HepG2 (cell line): ENCODE measurements around the gene PDP2. TPM values are rescaled to one million over a fixed set of nuclear protein-coding genes. Genes with fewer than 3 reads are reported as not detected.
"Not testable (repeated sequence)": the region's sequence is repeated elsewhere in the genome, so short reads cannot be mapped to it uniquely, and the experiment has no call there.

ENCODE experiments used
- ATAC-seq: fragments of 200-7000 bp; cut with Tn5 transposase; 3 replicates; pipeline ENCODE4 v1.9.1; 2020; ENCODE audit warnings: mild to moderate bottlenecking, moderate library complexity
- BruUV-seq: library from RNA; stranded (reverse); fragments of 400-500 nt; replicated peaks from 2 replicates; lab custom pipeline; 2021; lab: Mats Ljungman, UMichigan
- CTCF ChIA-PET: fragments of 300-600 bp; formaldehyde crosslinking; extraction: SDS; loops from one replicate; lab custom pipeline; 2021; ENCODE audit warnings: low total read pairs, inconsistent platforms, low intra/inter-chr PET ratio; lab: Yijun Ruan, JAX
- POLR2A ChIA-PET: fragments of 350-600 bp; sonication (Branson Sonifier 250); formaldehyde crosslinking; loops from one replicate; lab custom pipeline; 2020; ENCODE audit warnings: antibody characterized with exemption, inconsistent platforms; lab: Yijun Ruan, JAX
- DNase-seq: peaks from one replicate; pipeline ENCODE4 v3.0.0-alpha.2; 2015; ENCODE audit warnings: low spot score
- FAIRE-seq: peaks from 3 replicates; lab custom pipeline; 2011; peaks lifted over from hg19 to GRCh38; lab: Jason Lieb, UNC
- H2AFZ ChIP-seq: one replicate; pipeline ENCODE4 v1.6.1; 2011; ENCODE audit warnings: low read length, inconsistent platforms
- H3K27ac ChIP-seq: fragments of 300-600 bp; 3 replicates; pipeline ENCODE4 v1.8.0; 2011; ENCODE audit warnings: mixed run types, mild to moderate bottlenecking, mixed read lengths, low read length, inconsistent platforms; ENCODE audit not compliant: insufficient read depth; ENCODE audit errors: extremely low read length
- H3K27me3 ChIP-seq, 2 experiments: fragments of 200-600 bp in 1 of 2; 2 replicates in 1 of 2; 3 replicates in 1 of 2; pipeline versions ENCODE4 v1.6.0 to v1.8.0; 2011; ENCODE audit warnings: low read length in 2 of 2, mild to moderate bottlenecking in 2 of 2, moderate library complexity in 2 of 2, inconsistent platforms in 1 of 2; ENCODE audit not compliant: insufficient read depth in 2 of 2, control insufficient read depth in 1 of 2
- H3K36me3 ChIP-seq, 2 experiments: fragments of 200-600 bp in 1 of 2; replicated peaks in 1 of 2; 2 replicates in 1 of 2; 3 replicates in 1 of 2; pipeline versions ENCODE4 v1.5.1 to v1.8.0; 2011; ENCODE audit warnings: low read length in 2 of 2, inconsistent platforms in 1 of 2; ENCODE audit not compliant: insufficient read depth in 2 of 2, control insufficient read depth in 1 of 2
- H3K4me1 ChIP-seq: 2 replicates; pipeline ENCODE4 v1.5.1; 2012; ENCODE audit warnings: low read length, inconsistent platforms; ENCODE audit not compliant: insufficient read depth
- H3K4me2 ChIP-seq: 2 replicates; pipeline ENCODE4 v1.6.0; 2011; ENCODE audit warnings: low read depth, low read length, inconsistent platforms
- H3K4me3 ChIP-seq, 3 experiments: fragments of 200-600 bp in 1 of 3; sonication (generic), shearing (Covaris generic) in 1 of 3; replicated peaks in 1 of 3; 2 replicates each; pipeline ENCODE4 v1.5.1; 2011 to 2016; ENCODE audit warnings: low read length in 3 of 3, inconsistent platforms in 2 of 3, low read depth in 2 of 3, mild to moderate bottlenecking in 2 of 3, control low read depth in 1 of 3, mixed read lengths in 1 of 3; ENCODE audit not compliant: insufficient read depth in 1 of 3
- H3K79me2 ChIP-seq: one replicate; pipeline ENCODE4 v1.6.1; 2011; ENCODE audit warnings: low read length, inconsistent platforms; ENCODE audit not compliant: insufficient read depth
- H3K9ac ChIP-seq: 2 replicates; pipeline ENCODE4 v1.6.0; 2011; ENCODE audit warnings: mild to moderate bottlenecking, low read depth, low read length, inconsistent platforms; ENCODE audit not compliant: insufficient read depth
- H3K9me3 ChIP-seq: 2 replicates; pipeline ENCODE4 v1.5.1; 2012; ENCODE audit warnings: mild to moderate bottlenecking, low read length
- H4K20me1 ChIP-seq: 2 replicates; pipeline ENCODE4 v1.6.0; 2011; ENCODE audit warnings: inconsistent platforms, mild to moderate bottlenecking, low read length, moderate library complexity; ENCODE audit not compliant: insufficient read depth
- EHMT2 ChIP-seq: fragments of 200-600 bp; sonication (generic); IDR thresholded peaks from 2 replicates; pipeline ENCODE4 v1.7.0; 2017; ENCODE audit warnings: antibody characterized with exemption, low read depth, low read length, borderline replicate concordance
- ZFP1 ChIP-seq: IDR thresholded peaks from 2 replicates; pipeline ENCODE4 v1.6.1; 2016
- ZNF12 ChIP-seq: sonication (generic); formaldehyde crosslinking; IDR thresholded peaks from 2 replicates; pipeline ENCODE4 v1.5.0; 2020; ENCODE audit warnings: missing genetic modification reagents
- ZNF121 ChIP-seq: sonication (generic); formaldehyde crosslinking; IDR thresholded peaks from 2 replicates; pipeline ENCODE4 v1.5.0; 2020; ENCODE audit warnings: mild to moderate bottlenecking, missing genetic modification reagents
- ZNF629 ChIP-seq: sonication (generic); formaldehyde crosslinking; conservative IDR thresholded peaks from 2 replicates; pipeline ENCODE4 v1.5.0; 2020; ENCODE audit warnings: missing genetic modification reagents
- ZNF883 ChIP-seq: sonication (generic); formaldehyde crosslinking; IDR thresholded peaks from 2 replicates; pipeline ENCODE4 v1.5.1; 2020; ENCODE audit warnings: mild to moderate bottlenecking, missing genetic modification reagents; ENCODE audit errors: not compliant biosample characterization
- WGBS: methylation state at CpG from one replicate; pipeline ENCODE4 v1.1.6; 2017; ENCODE audit warnings: low lambda C conversion rate; 5-methylcytosine and 5-hydroxymethylcytosine counted together
- in situ Hi-C: cut with HindIII; loops from 2 replicates; pipeline ENCODE4 v1.10.0; 2017; ENCODE audit warnings: low pct_unique_long_range_greater_than_20kb; ENCODE audit not compliant: extremely low pct_ligation_motif_present
- intact Hi-C: fragments of 100-400 bp; cut with micrococcal nuclease; formaldehyde crosslinking; loops from one replicate; pipeline ENCODE4 v1.10.0; 2022; ENCODE audit not compliant: unreplicated experiment
- polyA plus RNA-seq, 8 experiments: library from polyadenylated mRNA; depleted of rRNA in 3 of 8; stranded (reverse) in 7 of 8; unstranded in 1 of 8; fragments of >200 nt; fragmentation: Illumina TruSeq in 4 of 8; extraction: Trizol in 4 of 8; gene quantifications; 2 replicates each; pipeline versions ENCODE4 v1.2.1 to v1.2.3, GENCODE V29; 2011 to 2016; ENCODE audit warnings: low read depth in 4 of 8, missing spikeins in 1 of 8, mixed read lengths in 1 of 8; ENCODE audit not compliant: insufficient read depth in 1 of 8
- total RNA-seq, 5 experiments: library from RNA; depleted of rRNA; stranded (reverse); fragments of >200 nt; fragmentation: Illumina TruSeq; extraction: Trizol; gene quantifications; 2 replicates each; pipeline ENCODE4 v1.2.3, GENCODE V29; 2016; ENCODE audit warnings: low read depth in 1 of 5
- TF ChIP-seq, protein P1 (sequence below): sonication (generic); formaldehyde crosslinking; IDR thresholded peaks from 2 replicates; pipeline ENCODE4 v1.8.0; 2022; ENCODE audit warnings: mild to moderate bottlenecking, missing genetic modification reagents
- TF ChIP-seq, protein P2 (sequence below): sonication (generic); formaldehyde crosslinking; IDR thresholded peaks from 2 replicates; pipeline ENCODE4 v1.5.0; 2020; ENCODE audit warnings: mild to moderate bottlenecking, missing genetic modification reagents

The PDP2 gene
- total and polyA plus RNA-seq, 2 of the 13 experiments (the other 11 are each of a cell fraction or from before 2014, with no cell fraction given), result 12.8 to 15.8 TPM

DNA sequence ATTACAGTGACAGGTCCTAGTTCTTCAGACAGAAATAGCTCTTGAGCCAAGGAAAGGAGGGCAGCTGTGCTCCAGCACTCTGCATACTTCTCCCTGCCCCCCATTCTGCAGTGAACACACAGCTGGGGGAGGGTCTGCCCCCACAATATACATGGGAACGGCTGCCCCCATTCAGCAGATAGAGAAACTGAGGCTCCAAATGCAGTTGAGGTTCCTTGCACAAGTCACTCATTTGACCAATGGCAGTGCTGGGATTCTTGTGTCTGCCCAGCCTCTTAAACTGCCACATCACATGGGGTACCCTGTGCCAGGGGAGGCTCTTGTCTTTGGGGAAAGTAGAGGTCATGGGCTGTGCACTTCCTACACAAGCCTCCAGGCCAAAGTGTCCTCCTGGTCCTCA lies 10.9 kb upstream of the PDP2 start:
- TF ChIP-seq ZFP1 (CRISPR knock-in tag), result no peak
- TF ChIP-seq EHMT2, result no peak
- no peak for TF ChIP-seq ZNF883 (CRISPR knock-in tag)
- TF ChIP-seq ZNF12 (CRISPR knock-in tag), result no peak
- TF ChIP-seq, protein P1, sequence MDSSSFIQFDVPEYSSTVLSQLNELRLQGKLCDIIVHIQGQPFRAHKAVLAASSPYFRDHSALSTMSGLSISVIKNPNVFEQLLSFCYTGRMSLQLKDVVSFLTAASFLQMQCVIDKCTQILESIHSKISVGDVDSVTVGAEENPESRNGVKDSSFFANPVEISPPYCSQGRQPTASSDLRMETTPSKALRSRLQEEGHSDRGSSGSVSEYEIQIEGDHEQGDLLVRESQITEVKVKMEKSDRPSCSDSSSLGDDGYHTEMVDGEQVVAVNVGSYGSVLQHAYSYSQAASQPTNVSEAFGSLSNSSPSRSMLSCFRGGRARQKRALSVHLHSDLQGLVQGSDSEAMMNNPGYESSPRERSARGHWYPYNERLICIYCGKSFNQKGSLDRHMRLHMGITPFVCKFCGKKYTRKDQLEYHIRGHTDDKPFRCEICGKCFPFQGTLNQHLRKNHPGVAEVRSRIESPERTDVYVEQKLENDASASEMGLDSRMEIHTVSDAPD (CRISPR knock-in tag), result no peak
- peak; percentile 78 for TF ChIP-seq ZNF629 (CRISPR knock-in tag)
- no peaks in the 10 kb centered on the region for H3K9me3 ChIP-seq
- in situ Hi-C loops, result loop anchor here (5.0 to 25.0 kb wide), 2 partner anchors 262 to 457 kb away; no protein-coding TSS in a partner anchor
- no peak overlapping the region for H3K4me2 ChIP-seq
- H3K4me1 ChIP-seq, result peaks cover 17% of the 10 kb centered on the region
- DNase-seq (no peak), FAIRE-seq (no peak), ATAC-seq (no peak)
- no peaks in the 10 kb centered on the region for H3K79me2 ChIP-seq
- WGBS, result 17% methylated on average over 1 of the region's 1 CpG
- H3K27ac ChIP-seq, result no peak overlapping the region
- intact Hi-C loops, result loop anchor here (2.0 kb wide), 1 partner anchor 39 kb away; the partner anchor contains the start of gene NAE1
- ChIA-PET POLR2A (no interaction called here), CTCF (no interaction called here)
- peaks cover 0 to 8% of the 10 kb centered on the region in 2 experiments; a peak in 2 of 5 replicates for H3K27me3 ChIP-seq
- no peak overlapping the region for H2AFZ ChIP-seq
- no peaks in the 10 kb centered on the region for H3K36me3 ChIP-seq
- no peak overlapping the region for H3K9ac ChIP-seq
- no TSS peak for BruUV-seq
- no peak overlapping the region for H3K4me3 ChIP-seq
- H4K20me1 ChIP-seq, result no peaks in the 10 kb centered on the region

DNA sequence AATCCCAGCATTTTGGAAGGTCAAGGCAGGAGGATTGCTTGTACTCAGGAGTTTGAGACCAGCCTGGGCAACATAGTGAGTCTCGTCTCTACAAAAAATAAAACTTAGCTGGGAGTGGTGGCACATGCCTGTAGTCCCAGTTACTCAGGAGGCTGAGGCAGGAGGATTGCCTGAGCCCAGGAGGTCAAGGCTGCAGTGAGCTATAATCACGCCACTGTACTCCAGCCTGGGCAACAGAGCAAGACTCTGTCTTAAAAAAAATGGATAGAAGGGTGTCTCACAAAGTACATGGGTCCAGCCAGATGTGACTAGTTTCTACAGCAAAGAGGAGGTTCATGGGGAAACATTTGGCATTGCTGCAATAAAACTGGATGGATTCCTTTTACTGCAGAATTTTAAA lies 9.0 kb upstream of the PDP2 start:
- H4K20me1 ChIP-seq, POLR2A ChIA-PET, FAIRE-seq, H3K9me3 ChIP-seq, H3K4me3 ChIP-seq, H3K79me2 ChIP-seq, H3K4me2 ChIP-seq, DNase-seq, ATAC-seq, H3K27me3 ChIP-seq, H2AFZ ChIP-seq, H3K36me3 ChIP-seq, H3K27ac ChIP-seq, CTCF ChIA-PET, H3K9ac ChIP-seq, BruUV-seq: not testable (repeated sequence)
- H3K4me1 ChIP-seq, result peaks cover 30% of the 10 kb centered on the region
- WGBS, result 29% methylated on average over 2 of the region's 2 CpGs
- intact Hi-C loops, result loop anchor here (5.0 kb wide), 1 partner anchor 209 kb away; no protein-coding TSS in a partner anchor
- in situ Hi-C loops, result loop anchor here (25.0 kb wide), 1 partner anchor 459 kb away; no protein-coding TSS in a partner anchor
- TF ChIP-seq ZNF121 (CRISPR knock-in tag), result peak; percentile 82
- TF ChIP-seq, protein P2, sequence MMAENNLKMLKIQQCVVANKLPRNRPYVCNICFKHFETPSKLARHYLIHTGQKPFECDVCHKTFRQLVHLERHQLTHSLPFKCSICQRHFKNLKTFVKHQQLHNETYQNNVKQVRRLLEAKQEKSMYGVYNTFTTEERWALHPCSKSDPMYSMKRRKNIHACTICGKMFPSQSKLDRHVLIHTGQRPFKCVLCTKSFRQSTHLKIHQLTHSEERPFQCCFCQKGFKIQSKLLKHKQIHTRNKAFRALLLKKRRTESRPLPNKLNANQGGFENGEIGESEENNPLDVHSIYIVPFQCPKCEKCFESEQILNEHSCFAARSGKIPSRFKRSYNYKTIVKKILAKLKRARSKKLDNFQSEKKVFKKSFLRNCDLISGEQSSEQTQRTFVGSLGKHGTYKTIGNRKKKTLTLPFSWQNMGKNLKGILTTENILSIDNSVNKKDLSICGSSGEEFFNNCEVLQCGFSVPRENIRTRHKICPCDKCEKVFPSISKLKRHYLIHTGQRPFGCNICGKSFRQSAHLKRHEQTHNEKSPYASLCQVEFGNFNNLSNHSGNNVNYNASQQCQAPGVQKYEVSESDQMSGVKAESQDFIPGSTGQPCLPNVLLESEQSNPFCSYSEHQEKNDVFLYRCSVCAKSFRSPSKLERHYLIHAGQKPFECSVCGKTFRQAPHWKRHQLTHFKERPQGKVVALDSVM (CRISPR knock-in tag), result peak; percentile 75
